HepG2 (cell line): Measurements from ENCODE around the gene CHST13. TPM values are rescaled to one million over a fixed set of nuclear protein-coding genes. Genes with fewer than 3 reads are reported as not detected.

ENCODE experiments used
- ELF4 ChIP-seq: sonication (generic); formaldehyde crosslinking; IDR thresholded peaks from 2 replicates; pipeline ENCODE4 v1.5.0; 2020; ENCODE audit warnings: missing genetic modification reagents, mild to moderate bottlenecking, moderate library complexity, borderline replicate concordance
- GATAD1 ChIP-seq: IDR thresholded peaks from 2 replicates; pipeline ENCODE4 v1.6.1; 2016; ENCODE audit warnings: missing genetic modification reagents, missing compliant biosample characterization
- HNF4G ChIP-seq, 2 experiments: sonication (generic) in 1 of 2; formaldehyde crosslinking in 1 of 2; IDR thresholded peaks; 2 replicates each; pipeline versions ENCODE4 v1.4.0 to v1.6.1; 2011 to 2020; ENCODE audit warnings: borderline replicate concordance in 2 of 2, low read depth in 2 of 2, mild to moderate bottlenecking in 2 of 2, low read length in 1 of 2, missing genetic modification reagents in 1 of 2, moderate library complexity in 1 of 2
- KLF16 ChIP-seq, 2 experiments: sonication (generic) in 1 of 2; formaldehyde crosslinking in 1 of 2; IDR thresholded peaks; 2 replicates each; pipeline versions ENCODE4 v1.6.1 to v1.8.0; 2016 to 2023; ENCODE audit warnings: missing genetic modification reagents in 2 of 2, missing compliant biosample characterization in 1 of 2
- MNT ChIP-seq: fragments of 450-650 bp; IDR thresholded peaks from 2 replicates; pipeline ENCODE4 v1.6.1; 2016
- MTF2 ChIP-seq: sonication (generic); formaldehyde crosslinking; IDR thresholded peaks from 2 replicates; pipeline ENCODE4 v1.5.0; 2020; ENCODE audit warnings: missing genetic modification reagents, borderline replicate concordance
- NFE2L1 ChIP-seq: sonication (generic); formaldehyde crosslinking; IDR thresholded peaks from 2 replicates; pipeline ENCODE4 v1.4.0; 2020; ENCODE audit warnings: missing genetic modification reagents, mild to moderate bottlenecking, borderline replicate concordance
- NFYC ChIP-seq: IDR thresholded peaks from 2 replicates; pipeline ENCODE4 v1.6.1; 2016; ENCODE audit warnings: missing genetic modification reagents, missing compliant biosample characterization
- PATZ1 ChIP-seq: sonication (generic); formaldehyde crosslinking; IDR thresholded peaks from 2 replicates; pipeline ENCODE4 v1.4.0; 2020; ENCODE audit warnings: missing genetic modification reagents
- TCF12 ChIP-seq, 2 experiments: fragments of 450-650 bp in 1 of 2; sonication (generic) in 1 of 2; formaldehyde crosslinking in 1 of 2; IDR thresholded peaks; 2 replicates each; pipeline versions ENCODE4 v1.6.1 to v1.8.0; 2017 to 2022; ENCODE audit warnings: antibody characterized with exemption in 1 of 2, mild to moderate bottlenecking in 1 of 2, missing genetic modification reagents in 1 of 2, moderate library complexity in 1 of 2
- TOPORS ChIP-seq: sonication (generic); formaldehyde crosslinking; IDR thresholded peaks from 2 replicates; pipeline ENCODE4 v1.8.0; 2023; ENCODE audit warnings: mild to moderate bottlenecking, missing genetic modification reagents
- YEATS2 ChIP-seq: sonication (generic); formaldehyde crosslinking; IDR thresholded peaks from 2 replicates; pipeline ENCODE4 v1.4.0; 2020; ENCODE audit warnings: missing genetic modification reagents, borderline replicate concordance
- ZBTB20 ChIP-seq: sonication (generic); formaldehyde crosslinking; IDR thresholded peaks from 2 replicates; pipeline ENCODE4 v1.8.1; 2023; ENCODE audit warnings: missing genetic modification reagents, low read depth, mild to moderate bottlenecking, borderline replicate concordance
- ZNF121 ChIP-seq: sonication (generic); formaldehyde crosslinking; IDR thresholded peaks from 2 replicates; pipeline ENCODE4 v1.5.0; 2020; ENCODE audit warnings: mild to moderate bottlenecking, missing genetic modification reagents
- ZNF296 ChIP-seq: sonication (generic); formaldehyde crosslinking; conservative IDR thresholded peaks from 2 replicates; pipeline ENCODE4 v1.5.0; 2020; ENCODE audit warnings: mild to moderate bottlenecking, missing genetic modification reagents
- ZNF543 ChIP-seq: sonication (generic); formaldehyde crosslinking; IDR thresholded peaks from 2 replicates; pipeline ENCODE4 v1.4.0; 2020; ENCODE audit warnings: mild to moderate bottlenecking, missing genetic modification reagents
- ZNF570 ChIP-seq: sonication (generic); formaldehyde crosslinking; IDR thresholded peaks from 2 replicates; pipeline ENCODE4 v1.4.0; 2020; ENCODE audit warnings: mild to moderate bottlenecking, missing genetic modification reagents, borderline replicate concordance
- polyA plus RNA-seq, 8 experiments: library from polyadenylated mRNA; depleted of rRNA in 3 of 8; stranded (reverse) in 7 of 8; unstranded in 1 of 8; fragments of >200 nt; fragmentation: Illumina TruSeq in 4 of 8; extraction: Trizol in 4 of 8; gene quantifications; 2 replicates each; pipeline versions ENCODE4 v1.2.1 to v1.2.3, GENCODE V29; 2011 to 2016; ENCODE audit warnings: low read depth in 4 of 8, missing spikeins in 1 of 8, mixed read lengths in 1 of 8; ENCODE audit not compliant: insufficient read depth in 1 of 8
- total RNA-seq, 5 experiments: library from RNA; depleted of rRNA; stranded (reverse); fragments of >200 nt; fragmentation: Illumina TruSeq; extraction: Trizol; gene quantifications; 2 replicates each; pipeline ENCODE4 v1.2.3, GENCODE V29; 2016; ENCODE audit warnings: low read depth in 1 of 5
- TF ChIP-seq, protein P1 (sequence below): sonication (generic); formaldehyde crosslinking; IDR thresholded peaks from 2 replicates; pipeline ENCODE4 v1.4.0; 2020; ENCODE audit warnings: low read depth, missing genetic modification reagents
- TF ChIP-seq, protein P2 (sequence below): sonication (generic); formaldehyde crosslinking; IDR thresholded peaks from 2 replicates; pipeline ENCODE4 v1.9.0; 2021; ENCODE audit warnings: missing genetic modification reagents, mild to moderate bottlenecking, borderline replicate concordance

CHST13 gene
- total and polyA plus RNA-seq, 2 of the 13 experiments (the other 11 are each of a cell fraction or from before 2014, with no cell fraction given), result 32.0 to 43.1 TPM

DNA sequence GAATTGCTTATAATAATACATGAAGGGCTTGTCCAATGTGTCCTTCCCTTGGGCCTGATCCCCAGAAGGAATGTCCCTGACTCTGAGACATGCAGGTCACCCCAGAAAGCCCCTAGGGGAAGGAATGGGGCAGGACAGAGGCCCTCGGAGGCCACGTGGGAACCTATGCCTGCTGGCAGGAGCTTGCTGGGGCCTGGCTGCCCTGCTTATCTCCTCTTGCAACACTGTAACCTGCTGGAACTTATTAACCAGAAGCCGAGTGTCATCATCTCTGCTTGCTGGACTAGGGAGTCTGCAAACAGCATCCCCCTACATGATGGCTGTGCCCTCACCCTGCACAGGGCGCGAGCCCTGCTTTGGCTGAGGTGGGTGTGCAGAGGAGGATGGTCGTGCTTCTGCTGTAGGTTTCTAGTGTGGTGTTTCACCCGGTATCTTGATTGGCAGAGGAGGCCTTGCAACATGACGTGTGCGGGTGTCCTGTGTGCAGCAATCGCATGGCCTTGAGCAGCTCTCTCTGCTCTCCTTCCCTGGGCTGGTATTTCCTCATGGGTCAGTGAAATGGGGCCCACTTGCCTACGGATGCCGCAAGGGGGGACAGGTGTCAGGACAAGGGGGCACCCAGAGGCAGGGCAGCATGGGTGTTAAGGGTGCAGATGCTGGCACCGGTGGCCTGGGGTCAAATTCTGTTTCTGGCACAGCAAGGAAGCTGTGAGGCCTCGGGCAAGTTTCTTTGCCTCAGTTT is 5.0 kb downstream of the CHST13 start (continued):
- TF ChIP-seq, protein P1, sequence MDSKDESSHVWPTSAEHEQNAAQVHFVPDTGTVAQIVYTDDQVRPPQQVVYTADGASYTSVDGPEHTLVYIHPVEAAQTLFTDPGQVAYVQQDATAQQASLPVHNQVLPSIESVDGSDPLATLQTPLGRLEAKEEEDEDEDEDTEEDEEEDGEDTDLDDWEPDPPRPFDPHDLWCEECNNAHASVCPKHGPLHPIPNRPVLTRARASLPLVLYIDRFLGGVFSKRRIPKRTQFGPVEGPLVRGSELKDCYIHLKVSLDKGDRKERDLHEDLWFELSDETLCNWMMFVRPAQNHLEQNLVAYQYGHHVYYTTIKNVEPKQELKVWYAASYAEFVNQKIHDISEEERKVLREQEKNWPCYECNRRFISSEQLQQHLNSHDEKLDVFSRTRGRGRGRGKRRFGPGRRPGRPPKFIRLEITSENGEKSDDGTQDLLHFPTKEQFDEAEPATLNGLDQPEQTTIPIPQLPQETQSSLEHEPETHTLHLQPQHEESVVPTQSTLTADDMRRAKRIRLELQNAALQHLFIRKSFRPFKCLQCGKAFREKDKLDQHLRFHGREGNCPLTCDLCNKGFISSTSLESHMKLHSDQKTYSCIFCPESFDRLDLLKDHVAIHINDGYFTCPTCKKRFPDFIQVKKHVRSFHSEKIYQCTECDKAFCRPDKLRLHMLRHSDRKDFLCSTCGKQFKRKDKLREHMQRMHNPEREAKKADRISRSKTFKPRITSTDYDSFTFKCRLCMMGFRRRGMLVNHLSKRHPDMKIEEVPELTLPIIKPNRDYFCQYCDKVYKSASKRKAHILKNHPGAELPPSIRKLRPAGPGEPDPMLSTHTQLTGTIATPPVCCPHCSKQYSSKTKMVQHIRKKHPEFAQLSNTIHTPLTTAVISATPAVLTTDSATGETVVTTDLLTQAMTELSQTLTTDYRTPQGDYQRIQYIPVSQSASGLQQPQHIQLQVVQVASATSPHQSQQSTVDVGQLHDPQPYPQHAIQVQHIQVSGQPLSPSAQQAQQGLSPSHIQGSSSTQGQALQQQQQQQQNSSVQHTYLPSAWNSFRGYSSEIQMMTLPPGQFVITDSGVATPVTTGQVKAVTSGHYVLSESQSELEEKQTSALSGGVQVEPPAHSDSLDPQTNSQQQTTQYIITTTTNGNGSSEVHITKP (CRISPR knock-in tag), result peak; percentile 85
- TF ChIP-seq TCF12 (IDR thresholded peaks at IDR 0.05) (no peak), TCF12 (CRISPR knock-in tag; IDR thresholded peaks at IDR 0.05) (peak; percentile 72; the same call in 1 of the 2 replicates), HNF4G (IDR thresholded peaks at IDR 0.05; ENCODE audit: borderline replicate concordance, low read depth, low read length) (peak; percentile 41; the same call in 1 of the 2 replicates), HNF4G (CRISPR knock-in tag; IDR thresholded peaks at IDR 0.05; ENCODE audit: borderline replicate concordance, low read depth) (peak; percentile 73; the same call in 1 of the 2 replicates), ZNF296 (CRISPR knock-in tag) (no peak; the same call in 1 of the 2 replicates), ZNF570 (CRISPR knock-in tag) (no peak), KLF16 (CRISPR knock-in tag; IDR thresholded peaks at IDR 0.05) (peak in 1 of 2 experiments; percentile 92; a peak in 2 of 4 replicates), ZNF543 (CRISPR knock-in tag) (no peak), ZNF121 (CRISPR knock-in tag) (0 out of 2 replicates have a peak, but pooled peaks have one; percentile 21), NFYC (CRISPR knock-in tag) (0 out of 2 replicates have a peak, but pooled peaks have one; percentile 40), TOPORS (peak; percentile 50), ELF4 (CRISPR knock-in tag) (no peak), PATZ1 (CRISPR knock-in tag) (peak; percentile 84), GATAD1 (CRISPR knock-in tag) (peak; percentile 42), MTF2 (0 out of 2 replicates have a peak, but pooled peaks have one; percentile 41), NFE2L1 (CRISPR knock-in tag) (no peak), MNT (peak; percentile 40), ZBTB20 (CRISPR knock-in tag) (no peak), YEATS2 (CRISPR knock-in tag) (peak; percentile 46; the same call in 1 of the 2 replicates)
- TF ChIP-seq, protein P2, sequence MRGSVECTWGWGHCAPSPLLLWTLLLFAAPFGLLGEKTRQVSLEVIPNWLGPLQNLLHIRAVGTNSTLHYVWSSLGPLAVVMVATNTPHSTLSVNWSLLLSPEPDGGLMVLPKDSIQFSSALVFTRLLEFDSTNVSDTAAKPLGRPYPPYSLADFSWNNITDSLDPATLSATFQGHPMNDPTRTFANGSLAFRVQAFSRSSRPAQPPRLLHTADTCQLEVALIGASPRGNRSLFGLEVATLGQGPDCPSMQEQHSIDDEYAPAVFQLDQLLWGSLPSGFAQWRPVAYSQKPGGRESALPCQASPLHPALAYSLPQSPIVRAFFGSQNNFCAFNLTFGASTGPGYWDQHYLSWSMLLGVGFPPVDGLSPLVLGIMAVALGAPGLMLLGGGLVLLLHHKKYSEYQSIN (CRISPR knock-in tag), result no peak
